GM21619 (cell line): ENCODE measurements around the gene EXOSC10.
"Not testable (repeated sequence)": the region's sequence is repeated elsewhere in the genome, so short reads cannot be mapped to it uniquely, and the experiment has no call there.

Source experiments
- ATAC-seq: cut with Tn5 transposase; IDR thresholded peaks from one replicate; pipeline ENCODE4 v1.9.1; 2021; ENCODE audit not compliant: unreplicated experiment

EXOSC10 gene

GRCh38 chr1:11109047-11109760 lies 9.5 kb upstream of the EXOSC10 start:
- no peak for ATAC-seq

GRCh38 chr1:11107599-11107998 lies 7.9 kb upstream of the EXOSC10 start:
- ATAC-seq = no peak

- ATAC-seq = no peak
Observed at GRCh38 chr1:11105586-11105985, 5.9 kb upstream of the EXOSC10 start.

- ATAC-seq = no peak
Observed at GRCh38 chr1:11101347-11101746, 1.7 kb upstream of the EXOSC10 start.

- not testable (repeated sequence) for ATAC-seq
Observed at GRCh38 chr1:11100806-11101205, 1.1 kb upstream of the EXOSC10 start.

GRCh38 chr1:11100149-11100493 lies 452 bp upstream of the EXOSC10 start:
- no peak for ATAC-seq

GRCh38 chr1:11098931-11099309 lies 749 bp downstream of the EXOSC10 start:
- no peak for ATAC-seq

- not testable (repeated sequence) for ATAC-seq
Observed at GRCh38 chr1:11083784-11084183, 15.9 kb downstream of the EXOSC10 start.

- ATAC-seq = no peak
Observed at GRCh38 chr1:11080931-11081330, 18.7 kb downstream of the EXOSC10 start.

- no peak for ATAC-seq
Observed at GRCh38 chr1:11078631-11079030, 21.0 kb downstream of the EXOSC10 start.

GRCh38 chr1:11073398-11073797 lies 26.3 kb downstream of the EXOSC10 start:
- not testable (repeated sequence) for ATAC-seq

GRCh38 chr1:11072216-11072917 lies 27.3 kb downstream of the EXOSC10 start:
- no peak for ATAC-seq

- ATAC-seq = no peak
Observed at GRCh38 chr1:11071463-11072215, 28.0 kb downstream of the EXOSC10 start.

- no peak for ATAC-seq
Observed at GRCh38 chr1:11070876-11071275, 28.8 kb downstream of the EXOSC10 start.

GRCh38 chr1:11068600-11069473 lies 30.8 kb downstream of the EXOSC10 start:
- no peak for ATAC-seq

- ATAC-seq = no peak
Observed at GRCh38 chr1:11067716-11068599, 31.7 kb downstream of the EXOSC10 start.

GRCh38 chr1:11065796-11066195 lies 33.9 kb downstream of the EXOSC10 start:
- no peak for ATAC-seq

- no peak for ATAC-seq
Observed at GRCh38 chr1:11064942-11065341, 34.7 kb downstream of the EXOSC10 start.

GRCh38 chr1:11063937-11064537 lies 35.6 kb downstream of the EXOSC10 start:
- ATAC-seq = not testable (repeated sequence)

- no peak for ATAC-seq
Observed at GRCh38 chr1:11062965-11063401, 36.7 kb downstream of the EXOSC10 start.
